Neural progenitor cell (in vitro differentiated cells): ENCODE measurements around the gene MAML3. TPM values are rescaled to one million over a fixed set of nuclear protein-coding genes. Genes with fewer than 3 reads are reported as not detected.

Source experiments
- DNase-seq: peaks from one replicate; pipeline ENCODE4 v3.0.0-alpha.2; 2016; ENCODE audit warnings: low spot score
- H2AFZ ChIP-seq: fragments of 200-600 bp; sonication (generic); replicated peaks from 2 replicates; pipeline ENCODE4 v1.6.1; 2016; ENCODE audit warnings: antibody characterized with exemption
- H3F3A ChIP-seq: fragments of 200-600 bp; sonication (generic); 2 replicates; pipeline ENCODE4 v1.6.1; 2016; ENCODE audit warnings: antibody characterized with exemption, low read depth
- H3K27ac ChIP-seq: fragments of 200-600 bp; sonication (generic); 2 replicates; pipeline ENCODE4 v1.5.1; 2016; ENCODE audit warnings: mild to moderate bottlenecking
- H3K27me3 ChIP-seq: fragments of 200-600 bp; sonication (generic); 2 replicates; pipeline ENCODE4 v1.6.1; 2016; ENCODE audit warnings: mild to moderate bottlenecking, moderate library complexity
- H3K36me3 ChIP-seq: fragments of 200-600 bp; sonication (generic); 2 replicates; pipeline ENCODE4 v1.5.1; 2016
- H3K4me1 ChIP-seq: fragments of 200-600 bp; sonication (generic); 2 replicates; pipeline ENCODE4 v1.6.1; 2016; ENCODE audit warnings: mixed run types
- H3K4me2 ChIP-seq: fragments of 200-600 bp; sonication (generic); 2 replicates; pipeline ENCODE4 v1.6.1; 2016
- H3K4me3 ChIP-seq: fragments of 200-600 bp; sonication (generic); 2 replicates; pipeline ENCODE4 v1.5.1; 2016
- H3K79me2 ChIP-seq: fragments of 200-600 bp; sonication (generic); 2 replicates; pipeline ENCODE4 v1.6.1; 2016; ENCODE audit warnings: low read depth
- H3K9ac ChIP-seq: fragments of 200-600 bp; sonication (generic); 2 replicates; pipeline ENCODE4 v1.6.1; 2016
- H3K9me3 ChIP-seq: fragments of 200-600 bp; sonication (generic); 2 replicates; pipeline ENCODE4 v1.5.1; 2016; ENCODE audit warnings: low read depth
- H4K20me1 ChIP-seq: fragments of 200-600 bp; sonication (generic); 2 replicates; pipeline ENCODE4 v1.6.1; 2016; ENCODE audit warnings: low read depth
- H3K27ac Mint-ChIP-seq: 3 replicates; pipeline ENCODE4 v1.8.0; 2021; ENCODE audit warnings: mixed read lengths
- H3K27me3 Mint-ChIP-seq: 2 replicates; pipeline ENCODE4 v1.8.0; 2022; ENCODE audit warnings: low read depth, mild to moderate bottlenecking, inconsistent platforms, moderate library complexity, mixed read lengths; ENCODE audit not compliant: insufficient read depth
- H3K36me3 Mint-ChIP-seq: 3 replicates; pipeline ENCODE4 v1.8.0; 2021; ENCODE audit warnings: mixed read lengths
- H3K4me1 Mint-ChIP-seq: 3 replicates; pipeline ENCODE4 v1.8.0; 2021; ENCODE audit warnings: mixed read lengths
- H3K4me3 Mint-ChIP-seq: 3 replicates; pipeline ENCODE4 v1.8.0; 2021; ENCODE audit warnings: mild to moderate bottlenecking, moderate library complexity, mixed read lengths
- H3K9me3 Mint-ChIP-seq: 3 replicates; pipeline ENCODE4 v1.8.0; 2020; ENCODE audit warnings: mixed read lengths
- CTCF ChIP-seq: fragments of 200-600 bp; sonication (generic); IDR thresholded peaks from 2 replicates; pipeline ENCODE4 v1.5.1; 2017; ENCODE audit warnings: antibody characterized with exemption, mild to moderate bottlenecking
- EZH2 ChIP-seq: fragments of 200-600 bp; sonication (generic); IDR thresholded peaks from 2 replicates; pipeline ENCODE4 v1.6.1; 2017; ENCODE audit warnings: antibody characterized with exemption, mild to moderate bottlenecking, moderate library complexity
- EZH2phosphoT487 ChIP-seq: fragments of 200-600 bp; sonication (generic); IDR thresholded peaks from 2 replicates; pipeline ENCODE4 v1.6.1; 2017; ENCODE audit warnings: antibody characterized with exemption
- total RNA-seq: library from RNA; depleted of rRNA; stranded (reverse); fragments of >200 nt; gene quantifications from 2 replicates; pipeline ENCODE4 v1.2.3, GENCODE V29; 2015; ENCODE audit warnings: low replicate concordance

Gene MAML3
- total RNA-seq, 1 donor from 2014 or later: 14.4 TPM

- H3K36me3 ChIP-seq: no peaks in the 10 kb centered on the region
- no peak overlapping the region for H3K27ac Mint-ChIP-seq
- peaks cover 37% of the 10 kb centered on the region for H3K4me1 ChIP-seq
- peaks cover 6% of the 10 kb centered on the region for H3K27me3 Mint-ChIP-seq
- no peak overlapping the region for H3K4me2 ChIP-seq
- H3K36me3 Mint-ChIP-seq: peaks cover 8% of the 10 kb centered on the region
- no peak for TF ChIP-seq EZH2
- no peak for TF ChIP-seq CTCF
- TF ChIP-seq EZH2phosphoT487: no peak
- no peaks in the 10 kb centered on the region for H3K79me2 ChIP-seq
- DNase-seq: no peak
- peaks cover 51% of the 10 kb centered on the region for H3K4me1 Mint-ChIP-seq
- H3K27ac ChIP-seq: no peak overlapping the region
- H3K9me3 ChIP-seq: no peaks in the 10 kb centered on the region
- no peaks in the 10 kb centered on the region for H4K20me1 ChIP-seq
- H3K27me3 ChIP-seq: no peaks in the 10 kb centered on the region
- no peak overlapping the region for H2AFZ ChIP-seq
- no peak overlapping the region for H3K9ac ChIP-seq
- H3K9me3 Mint-ChIP-seq: peaks cover 3% of the 10 kb centered on the region
- H3K4me3 Mint-ChIP-seq: no peak overlapping the region
- H3F3A ChIP-seq: peaks cover 21% of the 10 kb centered on the region
- H3K4me3 ChIP-seq: no peak overlapping the region
Measured at GRCh38 chr4:139834981-139835391, 319.0 kb downstream of the MAML3 start.

- H3K9me3 Mint-ChIP-seq: peaks cover 3% of the 10 kb centered on the region
- peak; percentile 36 for DNase-seq
- Histone ChIP-seq H3K9me3 (no peaks in the 10 kb centered on the region), H3K36me3 (no peaks in the 10 kb centered on the region), H3K27me3 (no peaks in the 10 kb centered on the region), H3K4me2 (no peak overlapping the region), H3K9ac (no peak overlapping the region), H3K4me3 (no peak overlapping the region), H3F3A (peaks cover 21% of the 10 kb centered on the region), H3K4me1 (peaks cover 31% of the 10 kb centered on the region), H2AFZ (no peak overlapping the region), H3K27ac (peak overlapping the region; percentile 43), H3K79me2 (no peaks in the 10 kb centered on the region), H4K20me1 (no peaks in the 10 kb centered on the region)
- H3K27ac Mint-ChIP-seq: peak overlapping the region; percentile 72
- TF ChIP-seq EZH2 (no peak), EZH2phosphoT487 (no peak), CTCF (no peak)
- peaks cover 47% of the 10 kb centered on the region for H3K4me1 Mint-ChIP-seq
- no peak overlapping the region for H3K4me3 Mint-ChIP-seq
- peaks cover 8% of the 10 kb centered on the region for H3K36me3 Mint-ChIP-seq
- peaks cover 6% of the 10 kb centered on the region for H3K27me3 Mint-ChIP-seq
Measured at GRCh38 chr4:139834226-139834662, 319.7 kb downstream of the MAML3 start.

GRCh38 chr4:139833151-139833910 lies 320.7 kb downstream of the MAML3 start:
- no peaks in the 10 kb centered on the region for H4K20me1 ChIP-seq
- Mint-ChIP-seq H3K4me1 (peaks cover 45% of the 10 kb centered on the region), H3K9me3 (peaks cover 3% of the 10 kb centered on the region), H3K27ac (peak overlapping the region; percentile 52), H3K36me3 (peaks cover 8% of the 10 kb centered on the region), H3K4me3 (peak overlapping the region; percentile 22), H3K27me3 (peaks cover 6% of the 10 kb centered on the region)
- TF ChIP-seq CTCF: peak; percentile 17
- no peak for TF ChIP-seq EZH2phosphoT487
- no peaks in the 10 kb centered on the region for H3K27me3 ChIP-seq
- no peaks in the 10 kb centered on the region for H3K79me2 ChIP-seq
- peaks cover 31% of the 10 kb centered on the region for H3K4me1 ChIP-seq
- H3K9ac ChIP-seq: no peak overlapping the region
- no peak for DNase-seq
- H3K4me2 ChIP-seq: peak overlapping the region; percentile 21
- H3K9me3 ChIP-seq: no peaks in the 10 kb centered on the region
- no peak overlapping the region for H3K4me3 ChIP-seq
- H3K27ac ChIP-seq: peak overlapping the region; percentile 31
- H3F3A ChIP-seq: peaks cover 21% of the 10 kb centered on the region
- no peak overlapping the region for H2AFZ ChIP-seq
- H3K36me3 ChIP-seq: no peaks in the 10 kb centered on the region
